Astrocyte of the hippocampus (primary cell): ENCODE results near the gene AUTS2.

Experiments
- DNase-seq: peaks from one replicate; pipeline ENCODE4 v3.0.0; 2011; ENCODE audit warnings: low read depth, low spot score

AUTS2 gene

GRCh38 chr7:69816501-69816900 is 218.2 kb downstream of the AUTS2 start:
- DNase-seq, result no peak

GRCh38 chr7:69817121-69817520 is 218.8 kb downstream of the AUTS2 start:
- DNase-seq, result peak; percentile 68

GRCh38 chr7:69817841-69818635 is 219.8 kb downstream of the AUTS2 start:
- DNase-seq, result no peak

GRCh38 chr7:69818636-69819332 is 220.5 kb downstream of the AUTS2 start:
- DNase-seq, result no peak

- DNase-seq, result no peak
Measured at GRCh38 chr7:69819333-69819705, 221.0 kb downstream of the AUTS2 start.

- no peak for DNase-seq
Measured at GRCh38 chr7:69820479-69821192, 222.4 kb downstream of the AUTS2 start.

- no peak for DNase-seq
Measured at GRCh38 chr7:69822386-69822785, 224.1 kb downstream of the AUTS2 start.

GRCh38 chr7:69823151-69823744 is 225.0 kb downstream of the AUTS2 start:
- no peak for DNase-seq

GRCh38 chr7:69825113-69825972 is 227.1 kb downstream of the AUTS2 start:
- no peak for DNase-seq

- no peak for DNase-seq
Measured at GRCh38 chr7:69826283-69826682, 228.0 kb downstream of the AUTS2 start.

GRCh38 chr7:69827140-69827539 is 228.9 kb downstream of the AUTS2 start:
- DNase-seq, result no peak

GRCh38 chr7:69827558-69827957 is 229.3 kb downstream of the AUTS2 start:
- no peak for DNase-seq

GRCh38 chr7:69832356-69832755 is 234.1 kb downstream of the AUTS2 start:
- DNase-seq, result peak; percentile 51

GRCh38 chr7:69833964-69834363 is 235.7 kb downstream of the AUTS2 start:
- DNase-seq, result no peak

- DNase-seq, result no peak
Measured at GRCh38 chr7:69836702-69837101, 238.4 kb downstream of the AUTS2 start.

- DNase-seq, result peak; percentile 73
Measured at GRCh38 chr7:69837387-69838068, 239.3 kb downstream of the AUTS2 start.

- DNase-seq, result peak; percentile 58
Measured at GRCh38 chr7:69839782-69840181, 241.5 kb downstream of the AUTS2 start.

- peak; percentile 56 for DNase-seq
Measured at GRCh38 chr7:69840248-69840647, 242.0 kb downstream of the AUTS2 start.

GRCh38 chr7:69843653-69844052 is 245.4 kb downstream of the AUTS2 start:
- DNase-seq, result no peak

- no peak for DNase-seq
Measured at GRCh38 chr7:69844264-69844868, 246.1 kb downstream of the AUTS2 start.
